ENCODE measurements around the gene PPIC. TPM values are rescaled to one million over a fixed set of nuclear protein-coding genes. Genes with fewer than 3 reads are reported as not detected.

Gene PPIC
- total RNA-seq, 1 donor = 109 TPM

- Histone ChIP-seq H3K36me3 (ENCODE audit: insufficient read depth, low read length) (no peaks in the 10 kb centered on the region), H3K27ac (ENCODE audit: low read depth, low read length) (no peak overlapping the region), H2AFZ (ENCODE audit: low read length) (no peak overlapping the region), H4K20me1 (ENCODE audit: insufficient read depth, low read length) (no peaks in the 10 kb centered on the region), H3K4me3 (ENCODE audit: insufficient read depth, low read length) (no peak overlapping the region), H3K4me2 (ENCODE audit: insufficient read depth, low read length) (no peak overlapping the region), H3K9me3 (ENCODE audit: low read depth, low read length) (no peaks in the 10 kb centered on the region), H3K27me3 (ENCODE audit: insufficient read depth, low read length) (peaks cover 29% of the 10 kb centered on the region), H3K4me1 (ENCODE audit: insufficient read depth, low read length) (no peaks in the 10 kb centered on the region), H3K79me2 (ENCODE audit: insufficient read depth, low read length) (no peaks in the 10 kb centered on the region)
- no peak for DNase-seq (ENCODE audit: insufficient read length, low spot score, missing footprints)
- no peak for TF ChIP-seq CTCF (IDR thresholded peaks at IDR 0.05; ENCODE audit: extremely low read depth, low read depth, low read length)
Measured at GRCh38 chr5:123083298-123083697, 46.8 kb upstream of the PPIC start.

DNA sequence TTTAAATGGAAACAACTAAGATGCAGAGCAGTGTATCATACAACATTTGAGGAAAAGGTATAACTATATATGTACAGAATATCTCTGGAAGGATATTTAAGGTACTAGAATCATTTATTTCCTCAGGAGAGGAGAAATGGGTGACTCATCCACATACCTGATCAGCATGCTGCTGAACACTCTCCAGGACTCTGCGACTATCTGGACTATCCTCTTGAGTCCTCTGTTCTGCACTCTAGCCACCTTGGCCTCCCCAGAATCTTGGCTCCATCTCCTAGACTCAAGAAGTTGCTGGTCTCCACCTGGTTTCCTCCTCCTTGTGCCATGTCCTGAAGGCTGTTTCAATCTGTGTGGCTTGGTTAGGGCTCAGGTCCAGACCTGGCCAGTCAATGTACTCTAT lies 43.7 kb upstream of the PPIC start:
- Histone ChIP-seq H3K79me2 (ENCODE audit: insufficient read depth, low read length) (no peaks in the 10 kb centered on the region), H3K9me3 (ENCODE audit: low read depth, low read length) (no peaks in the 10 kb centered on the region), H3K27me3 (ENCODE audit: insufficient read depth, low read length) (peaks cover 21% of the 10 kb centered on the region)

DNA sequence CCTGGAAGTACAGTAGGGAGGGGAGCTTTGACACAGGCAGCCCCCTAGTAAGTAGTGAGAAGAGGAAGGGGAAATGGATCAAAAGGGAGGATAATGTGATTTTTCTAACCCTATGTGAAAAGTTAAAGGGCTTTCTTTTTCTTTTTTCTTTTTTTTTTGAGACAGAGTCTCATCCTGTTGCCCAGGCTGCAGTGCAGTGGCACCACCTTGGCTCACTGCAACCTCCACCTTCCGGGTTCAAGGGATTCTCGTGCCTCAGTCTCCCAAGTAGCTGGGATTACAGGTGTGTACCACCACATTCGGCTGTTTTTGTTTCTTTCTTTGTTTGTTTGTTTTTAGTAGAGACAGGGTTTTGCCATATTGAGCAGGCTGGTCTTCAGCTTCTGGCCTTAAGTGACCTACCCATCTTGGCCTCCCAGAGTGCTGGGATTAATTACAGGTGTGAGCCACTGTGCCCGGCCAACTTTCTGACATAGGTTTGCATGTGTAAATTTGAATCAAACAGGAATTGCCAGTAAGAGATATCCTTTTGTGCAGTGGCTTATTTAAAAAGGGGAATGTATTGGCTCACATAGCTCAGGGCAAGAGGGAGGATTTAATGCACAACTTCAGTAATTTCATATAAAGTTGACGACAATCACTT lies 39.1 kb upstream of the PPIC start:
- no peak overlapping the region for H3K4me3 ChIP-seq (ENCODE audit: insufficient read depth, low read length)
- no peak for DNase-seq (ENCODE audit: insufficient read length, low spot score, missing footprints)
- no peak for TF ChIP-seq CTCF (IDR thresholded peaks at IDR 0.05; ENCODE audit: extremely low read depth, low read depth, low read length)
- H3K79me2 ChIP-seq (ENCODE audit: insufficient read depth, low read length) = no peaks in the 10 kb centered on the region
- no peak overlapping the region for H3K27ac ChIP-seq (ENCODE audit: low read depth, low read length)
- no peaks in the 10 kb centered on the region for H3K9me3 ChIP-seq (ENCODE audit: low read depth, low read length)
- H3K27me3 ChIP-seq (ENCODE audit: insufficient read depth, low read length) = peaks cover 7% of the 10 kb centered on the region
- H3K36me3 ChIP-seq (ENCODE audit: insufficient read depth, low read length) = no peaks in the 10 kb centered on the region
- H2AFZ ChIP-seq (ENCODE audit: low read length) = no peak overlapping the region
- no peaks in the 10 kb centered on the region for H4K20me1 ChIP-seq (ENCODE audit: insufficient read depth, low read length)
- H3K4me1 ChIP-seq (ENCODE audit: insufficient read depth, low read length) = no peaks in the 10 kb centered on the region
- H3K4me2 ChIP-seq (ENCODE audit: insufficient read depth, low read length) = no peak overlapping the region

More for the DNA sequence above, 43.7 kb upstream of the PPIC start:
- Histone ChIP-seq H3K4me3 (ENCODE audit: insufficient read depth, low read length) (no peak overlapping the region), H3K4me1 (ENCODE audit: insufficient read depth, low read length) (no peaks in the 10 kb centered on the region), H3K27ac (ENCODE audit: low read depth, low read length) (no peak overlapping the region), H3K36me3 (ENCODE audit: insufficient read depth, low read length) (no peaks in the 10 kb centered on the region), H2AFZ (ENCODE audit: low read length) (no peak overlapping the region), H4K20me1 (ENCODE audit: insufficient read depth, low read length) (no peaks in the 10 kb centered on the region), H3K4me2 (ENCODE audit: insufficient read depth, low read length) (no peak overlapping the region)
- no peak for TF ChIP-seq CTCF (IDR thresholded peaks at IDR 0.05; ENCODE audit: extremely low read depth, low read depth, low read length)
- DNase-seq (ENCODE audit: insufficient read length, low spot score, missing footprints) = no peak

GRCh38 chr5:123068368-123068938 lies 31.9 kb upstream of the PPIC start:
- Histone ChIP-seq H3K4me3 (ENCODE audit: insufficient read depth, low read length) (no peak overlapping the region), H3K27ac (ENCODE audit: low read depth, low read length) (no peak overlapping the region), H3K27me3 (ENCODE audit: insufficient read depth, low read length) (peaks cover 4% of the 10 kb centered on the region), H3K9me3 (ENCODE audit: low read depth, low read length) (no peaks in the 10 kb centered on the region), H2AFZ (ENCODE audit: low read length) (no peak overlapping the region), H4K20me1 (ENCODE audit: insufficient read depth, low read length) (no peaks in the 10 kb centered on the region), H3K4me2 (ENCODE audit: insufficient read depth, low read length) (no peak overlapping the region), H3K79me2 (ENCODE audit: insufficient read depth, low read length) (no peaks in the 10 kb centered on the region), H3K4me1 (ENCODE audit: insufficient read depth, low read length) (no peaks in the 10 kb centered on the region), H3K36me3 (ENCODE audit: insufficient read depth, low read length) (no peaks in the 10 kb centered on the region)
- no peak for DNase-seq (ENCODE audit: insufficient read length, low spot score, missing footprints)
- no peak for TF ChIP-seq CTCF (IDR thresholded peaks at IDR 0.05; ENCODE audit: extremely low read depth, low read depth, low read length)
